Neural cell (in vitro differentiated cells): ENCODE data around the gene ZNF22. TPM values are rescaled to one million over a fixed set of nuclear protein-coding genes. Genes with fewer than 3 reads are reported as not detected.

Experiments used
- H2AFZ ChIP-seq: fragments of 200-600, 300-800 bp; sonication (generic), shearing (Covaris generic); 2 replicates; pipeline ENCODE4 v1.6.0; 2014; ENCODE audit warnings: low read depth, mild to moderate bottlenecking, antibody characterized with exemption, low read length, moderate library complexity
- H3F3A ChIP-seq: fragments of 200-600 bp; shearing (Covaris generic); 2 replicates; pipeline ENCODE4 v1.6.1; 2016; ENCODE audit warnings: mild to moderate bottlenecking, moderate library complexity, mixed read lengths, antibody characterized with exemption, low read length; ENCODE audit not compliant: insufficient read depth, poor library complexity, severe bottlenecking
- H3K27ac ChIP-seq: fragments of 200-600, 300-800 bp; sonication (generic), shearing (Covaris generic); 2 replicates; pipeline ENCODE4 v1.5.1; 2014; ENCODE audit warnings: mild to moderate bottlenecking, low read length, moderate library complexity
- H3K27me3 ChIP-seq: fragments of 300-800, 200-600 bp; sonication (generic), shearing (Covaris generic); 2 replicates; pipeline ENCODE4 v1.6.0; 2014; ENCODE audit warnings: mild to moderate bottlenecking, low read depth, low read length, moderate library complexity; ENCODE audit not compliant: insufficient read depth
- H3K36me3 ChIP-seq: fragments of 300-800, 200-600 bp; sonication (generic), shearing (Covaris generic); 2 replicates; pipeline ENCODE4 v1.5.1; 2014; ENCODE audit warnings: mild to moderate bottlenecking, antibody characterized with exemption, low read length, moderate library complexity; ENCODE audit not compliant: insufficient read depth
- H3K4me2 ChIP-seq: fragments of 300-800, 200-600 bp; sonication (generic), shearing (Covaris generic); 2 replicates; pipeline ENCODE4 v1.6.0; 2014; ENCODE audit warnings: mild to moderate bottlenecking, low read length
- H3K4me3 ChIP-seq: fragments of 300-800, 200-600 bp; sonication (generic), shearing (Covaris generic); 2 replicates; pipeline ENCODE4 v1.5.1; 2014; ENCODE audit warnings: mild to moderate bottlenecking, low read length, moderate library complexity
- H3K79me2 ChIP-seq: fragments of 200-600 bp; shearing (Covaris generic); replicated peaks from 2 replicates; pipeline ENCODE4 v1.6.0; 2014; ENCODE audit warnings: mild to moderate bottlenecking, low read length, moderate library complexity; ENCODE audit not compliant: insufficient read depth
- H3K9ac ChIP-seq: fragments of 300-800, 200-600 bp; sonication (generic), shearing (Covaris generic); 2 replicates; pipeline ENCODE4 v1.6.1; 2016; ENCODE audit warnings: mild to moderate bottlenecking, low read length, mixed read lengths
- H3K9me2 ChIP-seq: fragments of 200-600 bp; shearing (Covaris generic); 2 replicates; pipeline ENCODE4 v1.6.1; 2016; ENCODE audit warnings: mild to moderate bottlenecking, low read length, mixed read lengths; ENCODE audit not compliant: insufficient read depth
- H3K9me3 ChIP-seq: fragments of 200-600, 300-800 bp; sonication (generic), shearing (Covaris generic); 2 replicates; pipeline ENCODE4 v1.6.1; 2016; ENCODE audit warnings: mild to moderate bottlenecking, mixed run types, low read length, moderate library complexity, mixed read lengths
- H4K20me1 ChIP-seq: fragments of 200-600 bp; shearing (Covaris generic); 2 replicates; pipeline ENCODE4 v1.6.1; 2016; ENCODE audit warnings: mild to moderate bottlenecking, mixed run types; ENCODE audit not compliant: insufficient read depth
- CTCF ChIP-seq: fragments of 450-650 bp; IDR thresholded peaks from 2 replicates; pipeline ENCODE4 v1.5.1; 2014; ENCODE audit warnings: antibody characterized with exemption, mild to moderate bottlenecking, moderate library complexity; ENCODE audit not compliant: poor library complexity, severe bottlenecking
- EP300 ChIP-seq: fragments of 450-650 bp; conservative IDR thresholded peaks from 2 replicates; pipeline ENCODE4 v1.6.1; 2014; ENCODE audit warnings: antibody characterized with exemption, mild to moderate bottlenecking, moderate library complexity; ENCODE audit not compliant: poor library complexity, severe bottlenecking
- EZH2 ChIP-seq: fragments of 200-600, 300-800 bp; shearing (Covaris generic), sonication (generic); IDR thresholded peaks from 2 replicates; pipeline ENCODE4 v1.6.1; 2014; ENCODE audit warnings: antibody characterized with exemption, low read length, borderline replicate concordance, mild to moderate bottlenecking; ENCODE audit not compliant: insufficient read depth, poor library complexity, severe bottlenecking
- MXI1 ChIP-seq: fragments of 450-650 bp; conservative IDR thresholded peaks from 2 replicates; pipeline ENCODE4 v1.6.1; 2014; ENCODE audit warnings: antibody characterized with exemption, mild to moderate bottlenecking; ENCODE audit not compliant: poor library complexity, severe bottlenecking
- POLR2AphosphoS5 ChIP-seq: IDR thresholded peaks from 2 replicates; pipeline ENCODE4 v1.6.1; 2012
- RAD21 ChIP-seq: fragments of 450-650 bp; conservative IDR thresholded peaks from 2 replicates; pipeline ENCODE4 v1.6.1; 2014; ENCODE audit warnings: antibody characterized with exemption, mild to moderate bottlenecking, moderate library complexity
- REST ChIP-seq: IDR thresholded peaks from 2 replicates; pipeline ENCODE4 v1.6.1; 2012; ENCODE audit warnings: borderline replicate concordance
- TAF1 ChIP-seq: IDR thresholded peaks from 2 replicates; pipeline ENCODE4 v1.6.1; 2012; ENCODE audit warnings: low read depth
- polyA plus RNA-seq: library from polyadenylated mRNA; depleted of rRNA; stranded (reverse); fragments of >200 nt; gene quantifications from 2 replicates; pipeline ENCODE4 v1.2.3, GENCODE V29; 2014

ZNF22 gene
- polyA plus RNA-seq, 1 donor from 2014 or later = 32.9 TPM

- no peak overlapping the region for H3K9ac ChIP-seq
- H3F3A ChIP-seq = no peaks in the 10 kb centered on the region
- H3K4me2 ChIP-seq = no peak overlapping the region
- no peaks in the 10 kb centered on the region for H3K9me2 ChIP-seq
- no peaks in the 10 kb centered on the region for H3K9me3 ChIP-seq
- no peak overlapping the region for H3K4me3 ChIP-seq
- no peaks in the 10 kb centered on the region for H3K36me3 ChIP-seq
- no peaks in the 10 kb centered on the region for H3K79me2 ChIP-seq
- H3K27ac ChIP-seq = no peak overlapping the region
- TF ChIP-seq REST (no peak), TAF1 (no peak), MXI1 (no peak), CTCF (no peak), EZH2 (no peak), EP300 (no peak)
- no peaks in the 10 kb centered on the region for H4K20me1 ChIP-seq
- no peaks in the 10 kb centered on the region for H3K27me3 ChIP-seq
- H2AFZ ChIP-seq = no peak overlapping the region
Measured at GRCh38 chr10:44966816-44967509, 33.8 kb upstream of the ZNF22 start.

- no peak overlapping the region for H3K4me3 ChIP-seq
- no peaks in the 10 kb centered on the region for H3K36me3 ChIP-seq
- H4K20me1 ChIP-seq = no peaks in the 10 kb centered on the region
- H3K9me2 ChIP-seq = no peaks in the 10 kb centered on the region
- H3K27me3 ChIP-seq = no peaks in the 10 kb centered on the region
- no peaks in the 10 kb centered on the region for H3K79me2 ChIP-seq
- H3K9ac ChIP-seq = no peak overlapping the region
- H2AFZ ChIP-seq = no peak overlapping the region
- no peaks in the 10 kb centered on the region for H3F3A ChIP-seq
- H3K4me2 ChIP-seq = no peak overlapping the region
- H3K27ac ChIP-seq = no peak overlapping the region
- no peaks in the 10 kb centered on the region for H3K9me3 ChIP-seq
- no peak for TF ChIP-seq RAD21
- TF ChIP-seq EP300 = no peak
- TF ChIP-seq MXI1 = no peak
- no peak for TF ChIP-seq CTCF
- no peak for TF ChIP-seq POLR2AphosphoS5
- TF ChIP-seq TAF1 = no peak
Measured at GRCh38 chr10:44967616-44968015, 33.1 kb upstream of the ZNF22 start.
